BLaER1 treated with 17β-estradiol and CSF1 and Interleukin-3, amounts not matched to agents 10 nM and 100 nM (cell line): ENCODE results near the gene TBC1D2B.
A peak's percentile ranks its signal among the peaks of the same experiment; 100 is the strongest.

Source experiments
- H3K27ac ChIP-seq, 11 experiments: shearing (Covaris generic); formaldehyde crosslinking; 2 replicates each; pipeline ENCODE4 v1.8.1; 2022
- H3K27me3 ChIP-seq, 11 experiments: shearing (Covaris generic); formaldehyde crosslinking; 2 replicates each; pipeline ENCODE4 v1.8.1; 2022
- H3K36me3 ChIP-seq, 11 experiments: shearing (Covaris generic); formaldehyde crosslinking; 2 replicates each; pipeline ENCODE4 v1.8.1; 2022
- H3K4me1 ChIP-seq, 10 experiments: shearing (Covaris generic); formaldehyde crosslinking; 2 replicates each; pipeline ENCODE4 v1.8.1; 2022
- H3K4me2 ChIP-seq, 11 experiments: shearing (Covaris generic); formaldehyde crosslinking; 2 replicates each; pipeline ENCODE4 v1.8.1; 2022
- H3K4me3 ChIP-seq, 10 experiments: shearing (Covaris generic); formaldehyde crosslinking; 2 replicates each; pipeline ENCODE4 v1.8.1; 2022
- H3K9ac ChIP-seq, 11 experiments: shearing (Covaris generic); formaldehyde crosslinking; 2 replicates each; pipeline ENCODE4 v1.8.1; 2022
- H3K9me3 ChIP-seq, 11 experiments: shearing (Covaris generic); formaldehyde crosslinking; replicated peaks in 1 of 11; 2 replicates each; pipeline ENCODE4 v1.8.1; 2022
- H4K20me1 ChIP-seq, 11 experiments: shearing (Covaris generic); formaldehyde crosslinking; 2 replicates each; pipeline ENCODE4 v1.8.1; 2022
- Cebpa-rat ChIP-seq, 11 experiments: shearing (Covaris generic); IDR thresholded peaks; 2 replicates each; pipeline ENCODE4 v1.8.1; 2022

The TBC1D2B gene

DNA sequence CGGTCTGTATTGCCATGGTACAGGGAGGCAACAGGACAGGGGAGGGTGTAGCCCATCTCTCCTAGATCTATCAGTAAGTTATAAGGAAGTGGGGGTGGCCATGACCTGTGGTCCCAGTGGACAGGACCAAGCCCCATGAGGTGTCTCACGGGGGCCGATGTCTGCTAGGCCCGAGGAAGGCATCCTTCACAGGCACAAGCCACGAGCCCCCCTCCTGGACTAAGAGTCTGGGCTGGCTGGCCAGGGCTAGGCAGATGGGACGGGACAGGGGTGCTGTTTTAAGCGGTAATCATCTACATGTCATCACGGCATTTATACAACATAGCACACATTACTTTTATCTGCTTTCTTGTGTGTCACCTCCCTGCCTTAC, 2.6 kb upstream of the TBC1D2B start:
- H3K9ac ChIP-seq = no peak overlapping the region
- no peaks in the 10 kb centered on the region for H3K9me3 ChIP-seq
- H3K4me3 ChIP-seq = no peak overlapping the region
- H3K4me1 ChIP-seq = peaks cover 26 to 75% (median 41%) of the 10 kb centered on the region in 10 experiments
- peaks cover 0 to 11% (median 0%) of the 10 kb centered on the region in 11 experiments; a peak in 5 of 22 replicates for H4K20me1 ChIP-seq
- no peak for TF ChIP-seq Cebpa-rat (IDR thresholded peaks at IDR 0.05)
- no peaks in the 10 kb centered on the region for H3K27me3 ChIP-seq
- H3K27ac ChIP-seq = no peak overlapping the region
- H3K4me2 ChIP-seq = peak overlapping the region in 2 of 11 experiments; percentile 48 to 55; a peak in 3 of 22 replicates
- H3K36me3 ChIP-seq = peaks cover 0 to 4% (median 0%) of the 10 kb centered on the region in 11 experiments; a peak in 2 of 22 replicates

DNA sequence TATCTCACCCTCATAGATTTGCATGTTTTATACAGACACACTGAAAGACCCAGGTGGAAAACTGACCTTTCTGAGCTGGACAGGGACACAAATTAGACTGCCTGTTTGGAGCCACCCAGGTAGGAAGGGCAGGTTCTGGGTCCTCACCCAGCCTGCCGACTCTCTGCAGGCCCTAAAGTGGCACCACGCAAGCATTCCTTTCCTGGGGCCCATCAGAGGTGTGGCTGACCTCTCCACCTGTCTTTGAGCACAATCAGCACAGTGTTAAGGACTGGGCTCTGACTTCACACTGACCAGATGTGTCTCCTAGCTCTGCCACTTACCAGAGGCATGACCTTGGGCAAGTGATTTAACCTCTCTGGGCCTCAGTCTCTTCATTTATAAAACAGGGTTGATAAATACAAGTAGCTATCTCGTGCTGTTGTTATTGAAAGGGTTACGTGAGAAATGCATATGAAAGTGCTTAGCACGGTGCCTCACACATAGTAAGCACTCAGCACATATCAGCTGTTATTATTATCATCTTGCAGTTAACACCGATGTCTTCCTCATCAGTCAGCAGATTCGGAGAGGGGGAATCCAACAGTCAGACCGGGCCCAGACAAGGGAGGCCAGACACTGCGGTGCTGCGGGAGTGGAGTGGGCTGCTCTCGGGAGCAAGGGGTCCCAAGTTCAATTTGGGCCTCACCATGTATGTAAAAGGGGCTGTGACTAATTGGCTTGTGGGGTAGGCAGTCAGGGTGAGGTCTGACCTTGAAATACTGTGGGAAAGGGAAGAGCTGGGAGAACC, 2.0 kb upstream of the TBC1D2B start:
- peaks cover 26 to 75% (median 45%) of the 10 kb centered on the region in 10 experiments for H3K4me1 ChIP-seq

DNA sequence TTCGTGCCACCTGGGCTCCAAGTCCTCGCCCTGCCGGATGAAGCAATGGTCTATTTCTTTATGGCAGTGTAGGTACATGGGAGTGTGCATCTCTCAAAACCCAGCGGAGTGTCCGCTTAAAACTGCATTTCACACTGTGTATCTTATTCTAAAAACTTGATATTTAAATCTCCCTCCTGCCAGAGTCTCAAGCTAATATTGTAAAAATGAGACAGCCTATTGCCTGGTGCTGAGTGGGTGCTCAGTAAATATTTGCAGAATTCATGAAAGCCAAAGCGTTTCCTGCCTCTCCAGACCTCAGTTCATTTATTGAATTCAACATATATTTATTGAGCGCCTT, 330 bp upstream of the TBC1D2B start:
- Histone ChIP-seq H3K36me3 (peaks cover 0 to 9% (median 5%) of the 10 kb centered on the region in 11 experiments; a peak in 3 of 22 replicates), H3K27me3 (no peaks in the 10 kb centered on the region), H3K9ac (peak overlapping the region in 10 of 11 experiments; percentile 81 to 95 (median 87); a peak in 16 of 22 replicates), H3K4me2 (peak overlapping the region; percentile 77 to 97 (median 90)), H4K20me1 (peaks cover 0 to 14% (median 6%) of the 10 kb centered on the region in 11 experiments; a peak in 5 of 22 replicates), H3K4me3 (peak overlapping the region; percentile 88 to 99 (median 95)), H3K9me3 (no peaks in the 10 kb centered on the region), H3K27ac (peak overlapping the region in 5 of 11 experiments; percentile 83 to 96 (median 87); a peak in 10 of 22 replicates), H3K4me1 (peaks cover 28 to 75% (median 39%) of the 10 kb centered on the region in 10 experiments)
- no peak for TF ChIP-seq Cebpa-rat (IDR thresholded peaks at IDR 0.05)

More for the DNA sequence above, 2.0 kb upstream of the TBC1D2B start:
- Histone ChIP-seq H4K20me1 (peaks cover 0 to 11% (median 3%) of the 10 kb centered on the region in 11 experiments; a peak in 5 of 22 replicates), H3K27me3 (no peaks in the 10 kb centered on the region), H3K4me3 (no peak overlapping the region), H3K9me3 (no peaks in the 10 kb centered on the region), H3K4me2 (peak overlapping the region in 2 of 11 experiments; percentile 48 to 55; a peak in 4 of 22 replicates), H3K36me3 (peaks cover 0 to 8% (median 4%) of the 10 kb centered on the region in 11 experiments; a peak in 3 of 22 replicates), H3K27ac (no peak overlapping the region), H3K9ac (no peak overlapping the region)
- TF ChIP-seq Cebpa-rat (IDR thresholded peaks at IDR 0.05) = no peak

DNA sequence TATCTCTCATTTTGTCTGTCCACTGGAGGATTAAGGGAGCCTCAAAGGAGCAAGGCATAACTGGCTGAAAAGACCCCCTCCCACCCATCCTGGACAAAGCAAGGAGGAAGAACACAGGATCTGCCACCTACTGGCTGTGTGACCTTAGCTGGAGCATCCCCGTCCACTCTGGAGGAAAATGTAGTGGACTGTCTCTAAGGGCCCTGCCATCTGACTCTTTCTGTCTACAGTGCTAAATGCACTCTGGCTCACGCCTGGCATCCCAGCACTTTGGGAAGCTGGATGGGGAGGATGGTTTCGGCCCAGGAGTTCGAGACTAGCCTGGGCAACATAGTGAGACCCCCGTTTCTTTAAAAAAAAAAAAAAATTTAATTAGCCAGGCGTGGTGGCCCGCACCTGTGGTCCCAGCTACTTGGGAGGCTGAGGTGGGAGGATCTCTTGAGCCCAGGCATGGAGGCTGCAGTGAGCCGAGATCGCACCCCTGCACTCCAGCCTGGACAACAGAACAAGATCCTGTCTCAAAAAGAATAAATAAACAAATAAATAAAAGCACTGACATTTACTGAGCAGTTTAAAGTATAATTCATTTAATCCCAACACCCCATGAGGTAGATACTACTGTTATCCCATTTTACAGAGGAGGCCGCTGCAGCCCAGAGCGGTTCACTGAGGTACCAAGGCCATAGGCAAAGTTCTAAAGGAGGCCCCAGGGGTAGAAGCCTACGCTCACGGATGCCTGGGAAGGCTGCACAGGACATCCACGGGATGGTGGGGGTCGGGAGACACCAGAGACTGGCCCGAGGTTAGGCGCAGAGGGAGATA, 1.1 kb downstream of the TBC1D2B start:
- Histone ChIP-seq H3K27me3 (no peaks in the 10 kb centered on the region), H3K4me1 (peaks cover 37 to 75% (median 45%) of the 10 kb centered on the region in 10 experiments), H3K4me3 (peak overlapping the region; percentile 88 to 99 (median 95)), H3K9ac (peak overlapping the region; percentile 81 to 95 (median 87)), H4K20me1 (peaks cover 0 to 27% (median 6%) of the 10 kb centered on the region in 11 experiments; a peak in 5 of 22 replicates), H3K36me3 (peaks cover 0 to 15% (median 6%) of the 10 kb centered on the region in 11 experiments; a peak in 4 of 22 replicates), H3K27ac (peak overlapping the region; percentile 59 to 96 (median 83); a peak in 20 of 22 replicates), H3K4me2 (peak overlapping the region; percentile 77 to 97 (median 90)), H3K9me3 (no peaks in the 10 kb centered on the region)
- TF ChIP-seq Cebpa-rat (IDR thresholded peaks at IDR 0.05) = no peak

DNA sequence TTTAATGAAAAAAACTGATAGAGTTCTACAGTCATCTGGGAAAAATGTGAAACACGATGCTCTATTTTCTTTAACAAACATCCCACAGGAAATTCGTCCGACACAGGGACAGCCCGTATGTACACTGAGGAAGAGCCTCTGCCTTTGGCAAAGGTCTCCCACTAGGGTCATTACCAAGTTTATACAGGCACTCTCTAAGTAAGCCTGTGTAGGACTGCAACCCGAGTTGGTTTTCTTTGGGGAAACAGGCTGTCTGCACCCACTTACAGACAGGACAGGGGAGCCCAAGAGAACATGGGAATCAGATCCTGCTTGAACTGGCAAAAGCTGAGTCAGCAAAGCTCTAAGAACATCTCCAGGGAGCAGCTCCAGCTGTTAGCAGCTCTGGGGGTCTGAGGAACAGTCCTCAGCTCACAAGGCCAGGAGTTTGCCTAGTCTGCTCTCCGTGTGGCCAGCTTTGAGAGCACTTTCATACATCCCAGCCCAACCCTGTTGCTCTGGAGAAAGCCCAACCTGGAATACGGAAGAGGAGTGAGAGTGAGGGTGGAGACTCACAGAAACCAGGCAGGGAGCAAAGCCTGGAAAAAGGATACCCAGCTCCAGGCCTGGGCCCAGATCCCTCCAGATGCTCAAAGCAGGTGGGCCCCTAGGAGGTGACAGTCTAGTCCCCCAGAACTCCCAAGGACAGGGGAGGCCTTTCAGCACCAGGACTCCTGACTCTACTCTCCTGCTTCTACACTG, 1.9 kb downstream of the TBC1D2B start:
- H3K9ac ChIP-seq = peak overlapping the region; percentile 81 to 95 (median 87)
- peak overlapping the region; percentile 77 to 97 (median 90) for H3K4me2 ChIP-seq
- peak overlapping the region in 10 of 11 experiments; percentile 2 to 96 (median 82); a peak in 17 of 22 replicates for H3K27ac ChIP-seq
- H3K27me3 ChIP-seq = no peaks in the 10 kb centered on the region
- peaks cover 45 to 77% (median 53%) of the 10 kb centered on the region in 10 experiments for H3K4me1 ChIP-seq
- H3K36me3 ChIP-seq = peaks cover 0 to 15% (median 6%) of the 10 kb centered on the region in 11 experiments; a peak in 4 of 22 replicates
- no peaks in the 10 kb centered on the region for H3K9me3 ChIP-seq
- H3K4me3 ChIP-seq = peak overlapping the region; percentile 88 to 99 (median 95)
- no peak for TF ChIP-seq Cebpa-rat (IDR thresholded peaks at IDR 0.05)
- peaks cover 0 to 27% (median 6%) of the 10 kb centered on the region in 11 experiments; a peak in 5 of 22 replicates for H4K20me1 ChIP-seq

DNA sequence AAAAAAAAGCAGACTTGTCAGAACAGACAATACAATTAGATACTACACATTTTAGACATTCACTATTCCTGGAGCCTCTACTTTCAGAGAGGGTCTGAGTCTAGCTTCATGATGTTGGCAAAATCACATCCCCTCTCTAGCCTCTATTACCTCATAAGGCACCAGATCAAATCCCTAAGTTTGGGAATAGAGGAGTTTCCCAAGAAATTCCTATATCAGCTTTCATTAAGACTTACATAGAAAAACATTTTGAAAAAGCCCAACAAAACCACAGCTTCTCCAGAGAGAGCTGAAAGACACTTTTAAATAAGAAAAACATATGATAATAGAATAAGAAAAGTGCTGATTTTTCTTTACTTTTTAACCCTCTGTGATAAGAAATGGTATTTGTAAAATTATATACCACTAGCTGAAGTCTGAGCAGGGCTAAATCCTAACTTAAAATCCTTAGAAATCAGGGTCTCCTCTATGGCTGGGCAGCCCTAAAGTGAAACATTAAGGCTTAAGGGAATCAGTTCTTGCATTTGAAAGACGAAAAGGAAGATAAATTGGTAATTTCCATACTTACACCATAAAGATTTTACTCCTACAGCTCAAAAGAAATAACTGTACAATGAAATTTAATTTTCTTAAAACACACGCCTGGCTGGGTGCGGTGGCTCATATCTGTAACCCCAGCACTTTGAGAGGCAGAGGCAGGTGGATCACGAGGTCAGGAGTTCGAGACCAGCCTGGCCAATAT, 4.3 kb downstream of the TBC1D2B start:
- no peak overlapping the region for H3K4me3 ChIP-seq
- peak overlapping the region in 10 of 11 experiments; percentile 76 to 97 (median 90); a peak in 14 of 22 replicates for H3K4me2 ChIP-seq
- peaks cover 0 to 27% (median 6%) of the 10 kb centered on the region in 11 experiments; a peak in 5 of 22 replicates for H4K20me1 ChIP-seq
- H3K27ac ChIP-seq = peak overlapping the region in 6 of 11 experiments; percentile 1 to 39 (median 10); a peak in 4 of 22 replicates
- H3K4me1 ChIP-seq = peaks cover 70 to 85% (median 77%) of the 10 kb centered on the region in 10 experiments
- H3K9ac ChIP-seq = peak overlapping the region in 4 of 11 experiments; percentile 4 to 56 (median 34); a peak in 4 of 22 replicates
- H3K36me3 ChIP-seq = peaks cover 0 to 15% (median 6%) of the 10 kb centered on the region in 11 experiments; a peak in 4 of 22 replicates
- H3K9me3 ChIP-seq = no peaks in the 10 kb centered on the region
- no peak for TF ChIP-seq Cebpa-rat (IDR thresholded peaks at IDR 0.05)
- H3K27me3 ChIP-seq = no peaks in the 10 kb centered on the region

DNA sequence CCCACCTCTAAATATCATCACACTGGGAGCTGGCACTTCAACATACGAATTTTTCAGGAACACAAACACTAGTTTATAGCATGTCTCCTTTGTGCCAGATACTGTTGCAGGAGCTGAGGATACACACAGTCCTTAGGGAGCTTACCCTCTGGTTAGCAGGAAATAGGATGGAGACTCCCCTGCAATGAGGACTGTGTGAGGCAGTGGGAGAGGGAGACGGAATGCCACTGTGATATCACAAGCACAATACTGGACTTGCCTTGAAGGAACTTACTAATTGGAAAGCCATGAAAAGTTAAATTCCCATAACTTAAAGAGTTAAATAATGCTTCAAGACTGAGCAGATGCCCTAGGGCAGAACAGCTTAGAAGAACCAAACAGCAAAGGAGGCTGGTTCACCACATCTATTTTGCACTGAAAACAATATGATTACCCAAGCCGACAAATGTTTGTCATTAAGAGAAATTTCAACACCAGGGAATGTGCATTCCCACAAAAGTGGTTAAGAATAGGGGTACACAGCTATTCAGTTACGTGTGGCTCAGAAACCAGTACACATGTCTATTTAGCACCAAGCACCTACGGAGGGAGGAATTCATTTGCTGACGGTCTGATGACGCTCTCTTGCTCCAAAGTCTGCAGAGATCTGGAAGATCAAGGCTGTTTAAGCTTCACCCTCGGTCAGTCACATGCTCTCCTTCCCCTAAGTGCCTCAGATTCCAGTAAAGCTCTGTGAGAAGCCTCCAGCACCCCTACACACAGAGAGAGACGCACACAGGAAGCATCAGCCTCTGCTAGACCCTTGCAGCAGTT, 5.2 kb downstream of the TBC1D2B start:
- H3K4me1 ChIP-seq = peaks cover 75 to 92% (median 82%) of the 10 kb centered on the region in 10 experiments
- no peak for TF ChIP-seq Cebpa-rat (IDR thresholded peaks at IDR 0.05)
- H3K4me3 ChIP-seq = no peak overlapping the region
- H3K27ac ChIP-seq = peak overlapping the region in 6 of 11 experiments; percentile 1 to 39 (median 9); a peak in 5 of 22 replicates
- no peaks in the 10 kb centered on the region for H3K9me3 ChIP-seq
- peak overlapping the region; percentile 14 to 97 (median 90); a peak in 20 of 22 replicates for H3K4me2 ChIP-seq
- H3K36me3 ChIP-seq = peaks cover 0 to 15% (median 6%) of the 10 kb centered on the region in 11 experiments; a peak in 4 of 22 replicates
- peak overlapping the region in 5 of 11 experiments; percentile 4 to 56 (median 27); a peak in 5 of 22 replicates for H3K9ac ChIP-seq
- H4K20me1 ChIP-seq = peaks cover 0 to 32% (median 6%) of the 10 kb centered on the region in 11 experiments; a peak in 5 of 22 replicates
- no peaks in the 10 kb centered on the region for H3K27me3 ChIP-seq
